Measurements from ENCODE around the gene STK35.

GRCh38 chr20:2197166-2197565 is 95.5 kb downstream of the STK35 start:
- TF ChIP-seq CTCF (IDR thresholded peaks at IDR 0.05; ENCODE audit: borderline replicate concordance, extremely low read depth, low read length, poor library complexity, severe bottlenecking), result no peak
- no peak for TF ChIP-seq EZH2 (IDR thresholded peaks at IDR 0.05; ENCODE audit: borderline replicate concordance, low read depth, low read length, severe bottlenecking)
